Measurements from ENCODE around the gene P2RX1. TPM values are rescaled to one million over a fixed set of nuclear protein-coding genes. Genes with fewer than 3 reads are reported as not detected.

P2RX1 gene
- total and polyA plus RNA-seq, 2 of the 4 experiments (the other 2 are of a cell fraction): not detected

- no peak overlapping the region for H4K5ac ChIP-seq (ENCODE audit: low read depth, low read length)
- peaks cover 2% of the 10 kb centered on the region for H3K9me1 ChIP-seq (ENCODE audit: insufficient read depth, low read length)
- no peak for ATAC-seq (ENCODE audit: low read depth)
- WGBS, 2 experiments (ENCODE audit: extremely low coverage in 2 of 2, insufficient read length in 1 of 2): 92% methylated on average over 8 of the region's 12 CpGs; no CpG with 5 or more reads in 1 of the 2 experiments
- no peak overlapping the region for H3K4me3 ChIP-seq (ENCODE audit: insufficient read depth, low read depth, low read length)
- H4K20me1 ChIP-seq (ENCODE audit: insufficient read depth, low read length): no peaks in the 10 kb centered on the region
- no peak overlapping the region for H3K18ac ChIP-seq (ENCODE audit: low read depth, low read length)
- H2BK20ac ChIP-seq (ENCODE audit: low read depth, low read length): no peak overlapping the region
- H3K23ac ChIP-seq (ENCODE audit: low read depth, low read length): no peak overlapping the region
- peaks cover 27% of the 10 kb centered on the region for H3K4me1 ChIP-seq (ENCODE audit: control insufficient read depth, insufficient read depth, low read length)
- in situ Hi-C loops (cut with MboI; ENCODE audit: low sequenced_read_pairs): no loop called here
- no peak overlapping the region for H3K4ac ChIP-seq (ENCODE audit: low read depth, low read length)
- H3K14ac ChIP-seq (replicated peaks; ENCODE audit: low read depth, low read length): no peak overlapping the region
- CTCF ChIA-PET: interaction anchor here (2.4 kb wide), 1 partner anchor 30 kb away, joined by 6 read pairs; no protein-coding TSS in a partner anchor
- no peak overlapping the region for H2AFZ ChIP-seq (replicated peaks; ENCODE audit: low read length, poor library complexity)
- no peak for DNase-seq
- H2BK15ac ChIP-seq (ENCODE audit: low read depth, low read length): no peak overlapping the region
- no peak overlapping the region for H2BK5ac ChIP-seq (ENCODE audit: low read depth, low read length, poor library complexity, severe bottlenecking)
- H2AK9ac ChIP-seq (replicated peaks; ENCODE audit: low read depth, low read length, poor library complexity): no peak overlapping the region
- no peaks in the 10 kb centered on the region for H3K9me3 ChIP-seq (ENCODE audit: control insufficient read depth, insufficient read depth, low read length)
- intact Hi-C loops (cut with micrococcal nuclease): no loop called here
- no peaks in the 10 kb centered on the region for H3K27me3 ChIP-seq (ENCODE audit: control insufficient read depth, insufficient read depth, low read length)
- no peak overlapping the region for H4K91ac ChIP-seq (ENCODE audit: insufficient read depth, low read depth, low read length)
- H3K56ac ChIP-seq (ENCODE audit: extremely low read depth, insufficient read depth, low read length): no peak overlapping the region
- POLR2A ChIA-PET (ENCODE audit: unreplicated experiment): no interaction called here
- peaks cover 7% of the 10 kb centered on the region; the same call in 1 of the 2 replicates for H3K36me3 ChIP-seq (ENCODE audit: control insufficient read depth, insufficient read depth, low read length)
- H3K9ac ChIP-seq (ENCODE audit: low read depth, low read length): no peak overlapping the region
- H4K8ac ChIP-seq (ENCODE audit: low read depth in 2 of 2, low read length in 2 of 2): no peak overlapping the region
- H3K4me2 ChIP-seq (ENCODE audit: low read depth, low read length): no peak overlapping the region
- H2AK5ac ChIP-seq (ENCODE audit: low read depth, low read length): no peak overlapping the region
- peaks cover 7 to 27% of the 10 kb centered on the region in 2 experiments; a peak in 2 of 4 replicates for H3K79me1 ChIP-seq (ENCODE audit: low read depth in 1 of 2, low read length in 2 of 2)
- BruUV-seq (replicated peaks): no TSS peak
- no peak overlapping the region for H2BK120ac ChIP-seq (ENCODE audit: low read depth, low read length)
- dilution Hi-C loops (cut with HindIII; ENCODE audit: low sequenced_read_pairs, unreplicated experiment): no loop called here
- TF ChIP-seq CTCF (conservative IDR thresholded peaks at IDR 0.05; ENCODE audit: low read depth, low read length): no peak
- TF ChIP-seq FOS (IDR thresholded peaks at IDR 0.05; ENCODE audit: low read depth, low read length): no peak
- no peak for TF ChIP-seq NFE2L2 (IDR thresholded peaks at IDR 0.05; ENCODE audit: low read depth, low read length)
- TF ChIP-seq USF2 (IDR thresholded peaks at IDR 0.05; ENCODE audit: low read depth, low read length): no peak
- TF ChIP-seq SMC3 (IDR thresholded peaks at IDR 0.05; ENCODE audit: low read depth, low read length): no peak
- TF ChIP-seq RFX5 (IDR thresholded peaks at IDR 0.05; ENCODE audit: low read depth, low read length): no peak
- TF ChIP-seq RCOR1 (IDR thresholded peaks at IDR 0.05; ENCODE audit: insufficient replicate concordance, low read length): no peak
- TF ChIP-seq MAFK (IDR thresholded peaks at IDR 0.05; ENCODE audit: low read depth, low read length): no peak
- no peak for TF ChIP-seq BHLHE40 (IDR thresholded peaks at IDR 0.05; ENCODE audit: low read depth, low read length)
- TF ChIP-seq CHD1 (IDR thresholded peaks at IDR 0.05; ENCODE audit: low read depth, low read length): no peak
- TF ChIP-seq RAD21 (IDR thresholded peaks at IDR 0.05; ENCODE audit: low read length): no peak
- TF ChIP-seq CEBPB (IDR thresholded peaks at IDR 0.05; ENCODE audit: low read depth, low read length): no peak
- no peak for TF ChIP-seq ELK1 (IDR thresholded peaks at IDR 0.05; ENCODE audit: borderline replicate concordance, low read depth, low read length)
- H3K27ac ChIP-seq (ENCODE audit: insufficient read depth, low read length): no peak overlapping the region
Measured at GRCh38 chr17:3884188-3884587, 32.1 kb downstream of the P2RX1 start.
